ENCODE results near the gene COMMD10. TPM values are rescaled to one million over a fixed set of nuclear protein-coding genes. Genes with fewer than 3 reads are reported as not detected.

COMMD10 gene
- total and polyA plus RNA-seq, 4 donors, result 17.2 to 66.0 (median 24.7) TPM

DNA sequence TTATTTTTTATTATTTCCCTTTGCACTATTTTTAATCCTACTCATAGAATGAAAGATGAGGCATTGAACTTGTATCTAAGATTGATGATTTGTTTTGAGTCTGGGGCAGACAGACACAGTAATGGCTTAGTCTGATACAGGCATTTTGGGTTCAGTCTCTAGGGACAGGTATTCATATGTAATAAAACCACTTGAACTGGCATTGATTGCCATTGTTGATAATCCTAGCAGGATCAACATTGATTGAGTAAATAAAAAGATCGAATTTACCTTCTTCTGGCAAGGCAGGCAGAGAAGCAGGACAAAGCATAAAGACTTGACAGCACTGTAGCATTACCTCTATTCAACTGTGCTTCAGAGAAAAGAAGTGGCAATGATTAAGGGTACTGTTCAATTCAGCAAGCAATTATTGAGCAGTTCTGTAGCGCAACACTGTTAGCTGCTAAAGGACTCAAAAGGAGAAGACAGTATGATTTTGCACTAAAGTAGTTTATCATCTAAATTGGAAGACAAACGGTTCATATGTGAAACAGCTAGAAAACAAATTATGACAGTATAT is 144.4 kb downstream of the COMMD10 start:
- ATAC-seq (ENCODE audit: insufficient read depth, low FRiP score), result no peak

DNA sequence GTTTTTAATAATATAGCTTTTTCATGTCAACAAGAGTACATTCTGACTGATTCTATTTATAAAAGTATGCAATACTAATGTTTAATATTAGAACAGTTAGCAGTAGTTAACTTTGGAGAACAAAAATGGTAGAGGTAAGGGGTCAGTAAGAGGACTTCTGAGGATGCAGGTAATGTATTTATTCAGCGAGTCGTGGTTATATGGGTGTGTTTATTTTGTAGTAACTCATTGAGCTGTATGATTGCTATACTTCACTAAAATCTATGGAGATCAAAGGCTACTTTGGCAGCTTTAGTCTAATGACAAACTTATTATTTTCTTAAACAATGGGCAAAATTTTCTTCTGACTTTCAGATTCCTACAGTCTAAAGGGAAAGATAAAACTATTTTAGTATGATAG is 146.5 kb downstream of the COMMD10 start:
- Histone ChIP-seq H3K27ac (ENCODE audit: low read depth in 1 of 2, low read length in 1 of 2) (no peak overlapping the region), H3K27me3 (ENCODE audit: control insufficient read depth in 3 of 3, insufficient read depth in 3 of 3, low read length in 2 of 3) (no peaks in the 10 kb centered on the region), H3K36me3 (ENCODE audit: control insufficient read depth in 4 of 4, insufficient read depth in 4 of 4, low read length in 4 of 4) (peaks cover 0 to 2% (median 0%) of the 10 kb centered on the region in 4 donors), H3K9ac (ENCODE audit: insufficient read depth in 1 of 2, low read length in 2 of 2) (no peak overlapping the region), H3K9me3 (ENCODE audit: control insufficient read depth in 4 of 4, insufficient read depth in 3 of 4, low read length in 3 of 4) (no peaks in the 10 kb centered on the region), H3K4me1 (ENCODE audit: control insufficient read depth in 5 of 5, insufficient read depth in 5 of 5, low read length in 5 of 5) (no peaks in the 10 kb centered on the region), H3K4me3 (no peak overlapping the region)
- ATAC-seq (ENCODE audit: insufficient read depth, low FRiP score) (no peak), DNase-seq (no peak)
- 78 to 88% methylated on average over 2 of the region's 2 CpGs for WGBS, 2 donors
- TF ChIP-seq CTCF (IDR thresholded peaks at IDR 0.05; ENCODE audit: control extremely low read depth, extremely low read depth), result no peak

More for the DNA sequence above, 144.4 kb downstream of the COMMD10 start:
- no peaks in the 10 kb centered on the region for H3K27me3 ChIP-seq (ENCODE audit: control insufficient read depth in 3 of 3, insufficient read depth in 3 of 3, low read length in 2 of 3)
- no peak for TF ChIP-seq CTCF (IDR thresholded peaks at IDR 0.05; ENCODE audit: control extremely low read depth, extremely low read depth)
- no peak for DNase-seq
- no peaks in the 10 kb centered on the region for H3K9me3 ChIP-seq (ENCODE audit: control insufficient read depth in 4 of 4, insufficient read depth in 3 of 4, low read length in 3 of 4)
- no peaks in the 10 kb centered on the region for H3K4me1 ChIP-seq (ENCODE audit: control insufficient read depth in 5 of 5, insufficient read depth in 5 of 5, low read length in 5 of 5)
- H3K36me3 ChIP-seq (ENCODE audit: control insufficient read depth in 4 of 4, insufficient read depth in 4 of 4, low read length in 4 of 4), result peaks cover 0 to 2% (median 0%) of the 10 kb centered on the region in 4 donors
- H3K9ac ChIP-seq (ENCODE audit: insufficient read depth in 1 of 2, low read length in 2 of 2), result no peak overlapping the region
- H3K27ac ChIP-seq (ENCODE audit: low read depth in 1 of 2, low read length in 1 of 2), result no peak overlapping the region
- 48 to 76% methylated on average over 3 of the region's 3 CpGs for WGBS, 2 donors
- no peak overlapping the region for H3K4me3 ChIP-seq

DNA sequence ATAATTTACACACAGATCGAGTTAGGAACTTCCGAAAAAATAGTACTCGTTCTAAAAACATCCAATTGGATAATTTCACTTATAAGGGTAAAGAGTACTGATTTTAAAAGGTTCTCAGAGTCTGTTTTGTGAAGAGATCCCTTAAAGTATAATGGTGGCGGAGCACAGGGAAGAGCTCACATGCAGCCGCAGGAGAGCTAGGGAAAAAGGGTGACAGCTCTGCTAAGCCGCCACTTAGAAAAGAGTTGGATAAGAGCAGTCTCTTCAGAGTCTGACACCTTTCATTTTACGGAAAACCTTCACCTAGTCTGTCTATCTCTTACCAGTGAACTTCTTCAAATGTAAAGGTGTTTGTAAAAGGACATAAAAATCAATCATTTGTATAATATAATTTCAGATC is 149.9 kb downstream of the COMMD10 start:
- Histone ChIP-seq H3K4me1 (ENCODE audit: control insufficient read depth in 5 of 5, insufficient read depth in 5 of 5, low read length in 5 of 5) (no peaks in the 10 kb centered on the region), H3K36me3 (ENCODE audit: control insufficient read depth in 4 of 4, insufficient read depth in 4 of 4, low read length in 4 of 4) (no peaks in the 10 kb centered on the region), H3K27me3 (ENCODE audit: control insufficient read depth in 3 of 3, insufficient read depth in 3 of 3, low read length in 2 of 3) (no peaks in the 10 kb centered on the region), H3K9me3 (ENCODE audit: control insufficient read depth in 4 of 4, insufficient read depth in 3 of 4, low read length in 3 of 4) (no peaks in the 10 kb centered on the region), H3K27ac (ENCODE audit: low read depth in 1 of 2, low read length in 1 of 2) (no peak overlapping the region), H3K9ac (ENCODE audit: insufficient read depth in 1 of 2, low read length in 2 of 2) (no peak overlapping the region), H3K4me3 (no peak overlapping the region)
- no peak for ATAC-seq (ENCODE audit: insufficient read depth, low FRiP score)
- TF ChIP-seq CTCF (IDR thresholded peaks at IDR 0.05; ENCODE audit: control extremely low read depth, extremely low read depth), result no peak
- DNase-seq, result no peak
- 97 to 98% methylated on average over 7 of the region's 7 CpGs for WGBS, 2 donors
